GM19193 (cell line): ENCODE results near the gene DGKK.

Experiments
- POLR2A ChIP-seq: IDR thresholded peaks from 4 replicates; pipeline ENCODE4 v1.6.1; 2011; ENCODE audit not compliant: insufficient read depth, insufficient read length; ENCODE audit errors: extremely low read depth

The DGKK gene

DNA sequence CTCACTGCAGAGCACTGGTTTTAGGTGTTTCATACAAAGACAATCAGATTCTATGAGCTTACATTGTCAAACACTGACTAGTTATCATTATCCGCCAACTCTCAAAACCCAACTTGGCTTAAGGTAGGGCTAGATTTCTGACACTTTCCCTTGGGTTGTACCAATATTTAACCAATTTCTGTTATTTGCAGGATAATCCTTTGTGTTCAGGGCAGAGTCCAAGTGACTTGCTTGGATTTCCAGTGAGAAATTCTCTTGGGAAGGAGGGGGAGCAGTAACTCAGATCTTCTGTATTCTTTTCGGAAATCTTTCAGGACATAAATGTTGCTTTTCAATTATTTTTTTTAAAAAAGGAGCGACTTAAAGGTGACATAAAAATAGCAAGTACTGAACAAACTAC lies 23.1 kb downstream of the DGKK start:
- TF ChIP-seq POLR2A, result no peak

DNA sequence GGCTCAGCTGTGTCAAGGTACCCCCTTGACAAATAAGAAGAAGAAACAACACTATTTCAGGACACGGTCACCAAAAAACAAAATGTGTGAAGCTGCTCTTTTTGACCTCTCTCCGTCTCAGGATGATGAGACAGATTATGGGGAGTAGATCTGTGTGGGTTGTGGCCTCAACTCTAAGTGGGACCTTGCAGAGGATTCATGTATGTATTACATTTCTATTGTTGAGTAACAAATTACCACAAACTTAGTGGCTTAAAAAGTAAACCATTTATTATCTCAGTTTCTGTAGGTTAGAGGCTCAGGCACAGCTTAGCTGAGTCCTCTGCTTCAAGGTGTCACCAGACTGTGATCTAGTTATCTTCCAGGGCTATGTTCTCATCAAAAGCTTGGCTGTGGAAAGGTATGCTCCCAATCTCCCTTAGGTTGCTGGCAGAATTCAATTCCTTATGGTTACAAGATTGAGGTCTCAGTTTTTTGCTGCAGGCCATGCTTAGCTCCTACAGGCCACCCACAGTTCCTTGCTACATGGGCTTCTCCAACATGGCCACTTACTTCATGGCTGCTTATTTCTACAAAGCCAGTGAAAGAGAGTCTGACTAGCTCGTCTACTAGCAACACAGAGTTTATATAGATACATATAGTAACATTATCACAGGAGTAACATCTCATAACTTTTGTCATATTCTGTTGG lies 28.1 kb downstream of the DGKK start:
- TF ChIP-seq POLR2A, result no peak

DNA sequence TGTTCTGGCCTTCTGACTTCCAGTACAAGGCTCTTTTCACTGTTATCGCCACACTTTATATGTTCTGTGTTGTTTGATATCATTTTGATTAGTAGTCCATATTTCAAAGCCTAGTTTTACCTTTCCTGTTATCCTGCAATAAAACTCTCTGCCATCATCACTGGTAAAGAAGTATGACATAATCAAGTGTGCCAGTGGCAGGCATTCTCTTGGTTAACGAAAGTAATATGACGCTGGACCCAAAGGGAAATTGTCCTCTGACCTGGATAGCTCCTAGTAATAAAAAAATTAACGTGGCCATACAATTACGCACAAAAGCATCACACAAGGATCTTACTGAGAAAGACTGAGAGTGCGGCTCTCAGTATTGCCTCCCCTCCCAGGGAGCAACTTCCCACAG lies 33.8 kb downstream of the DGKK start:
- TF ChIP-seq POLR2A, result no peak

DNA sequence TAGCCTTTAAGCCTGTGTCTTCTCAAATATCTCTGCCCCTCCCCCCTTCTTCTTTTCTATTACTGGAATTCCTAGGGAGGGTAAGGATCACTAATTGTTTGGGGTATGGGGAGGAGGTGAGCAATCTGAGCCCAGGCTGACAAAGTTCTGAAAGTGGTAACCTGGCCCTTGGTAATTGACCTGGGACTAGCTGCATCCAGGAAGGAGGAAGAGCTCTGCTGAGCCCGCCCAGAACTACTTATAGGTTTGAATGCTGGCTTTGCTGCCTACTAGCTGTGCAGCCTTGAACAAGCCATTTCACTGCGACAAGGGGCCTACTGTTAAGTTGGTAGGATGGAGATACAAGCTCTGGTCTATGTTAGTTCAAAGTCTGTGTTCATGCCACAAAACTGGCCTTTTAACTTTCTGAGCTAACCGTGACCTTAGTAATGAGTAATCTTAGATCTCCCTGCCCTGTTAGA lies 37.8 kb downstream of the DGKK start:
- TF ChIP-seq POLR2A, result no peak

DNA sequence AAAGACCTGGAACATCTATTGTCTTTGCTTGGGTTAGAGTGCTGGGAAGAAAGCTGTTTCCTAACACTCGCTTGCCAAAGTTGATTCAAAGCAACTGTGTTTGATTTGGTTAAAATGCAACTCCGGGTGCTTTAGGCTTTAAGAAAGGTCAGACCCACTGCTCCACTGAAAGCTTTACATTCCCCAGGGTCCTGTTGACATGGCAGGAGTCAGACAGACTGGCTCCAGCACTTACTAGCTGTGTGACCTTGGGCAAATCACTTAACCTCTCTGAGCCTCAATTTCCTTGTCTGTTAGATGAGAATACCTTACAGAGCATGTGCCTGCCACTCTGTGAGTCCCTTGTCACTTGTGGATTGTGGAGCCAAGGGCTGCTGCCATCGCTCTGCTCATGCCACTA lies 39.0 kb downstream of the DGKK start:
- no peak for TF ChIP-seq POLR2A

DNA sequence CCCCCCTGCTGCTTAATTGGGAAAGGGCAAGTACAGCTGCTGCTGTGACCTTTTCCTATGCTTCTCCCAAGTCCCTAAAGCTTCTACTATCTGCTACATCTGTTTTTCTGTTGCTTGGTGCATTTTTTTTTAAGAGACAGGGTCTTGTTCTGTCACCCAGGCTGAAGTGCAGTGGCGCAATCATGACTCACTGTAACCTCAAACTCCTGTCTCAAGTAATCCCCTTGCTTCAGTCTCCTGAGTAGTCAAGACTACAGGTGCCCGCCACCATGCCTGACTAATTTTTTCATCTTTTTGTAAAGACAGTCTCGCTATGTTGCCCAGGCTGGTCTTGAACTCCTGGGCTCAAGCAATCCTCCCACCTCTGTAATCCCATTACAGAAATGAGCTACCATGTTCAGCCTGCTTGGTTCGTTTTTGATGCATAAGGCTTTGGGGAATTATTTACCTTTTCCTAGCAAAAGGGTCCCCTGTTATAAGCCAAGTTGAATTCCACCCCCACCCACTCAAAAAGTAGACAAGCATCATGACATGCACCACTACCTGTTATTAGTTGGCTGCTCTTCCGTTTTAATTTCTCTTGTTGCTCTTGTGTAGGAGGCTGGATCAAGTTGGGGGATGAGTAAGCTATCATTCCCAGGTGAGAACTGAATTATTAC lies 39.6 kb downstream of the DGKK start:
- TF ChIP-seq POLR2A, result no peak

DNA sequence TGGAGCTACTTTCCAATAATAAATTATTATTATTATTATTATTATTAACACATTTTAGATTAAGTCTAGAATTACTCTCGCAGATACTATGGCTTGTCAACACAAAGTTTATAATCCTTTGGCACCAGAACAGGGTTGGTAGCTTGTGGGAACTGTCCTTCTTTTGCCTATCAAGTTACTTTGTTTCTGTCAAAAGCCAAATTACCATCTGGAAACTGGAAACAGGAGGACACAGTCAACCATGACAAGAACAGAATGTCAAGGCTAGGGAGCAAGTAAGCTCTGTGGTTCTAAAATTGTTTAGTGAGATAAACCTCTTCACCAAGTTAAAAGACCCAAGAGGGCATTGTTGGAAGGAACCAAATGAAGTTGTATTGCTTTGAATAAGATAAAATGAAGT lies 42.5 kb downstream of the DGKK start:
- no peak for TF ChIP-seq POLR2A

DNA sequence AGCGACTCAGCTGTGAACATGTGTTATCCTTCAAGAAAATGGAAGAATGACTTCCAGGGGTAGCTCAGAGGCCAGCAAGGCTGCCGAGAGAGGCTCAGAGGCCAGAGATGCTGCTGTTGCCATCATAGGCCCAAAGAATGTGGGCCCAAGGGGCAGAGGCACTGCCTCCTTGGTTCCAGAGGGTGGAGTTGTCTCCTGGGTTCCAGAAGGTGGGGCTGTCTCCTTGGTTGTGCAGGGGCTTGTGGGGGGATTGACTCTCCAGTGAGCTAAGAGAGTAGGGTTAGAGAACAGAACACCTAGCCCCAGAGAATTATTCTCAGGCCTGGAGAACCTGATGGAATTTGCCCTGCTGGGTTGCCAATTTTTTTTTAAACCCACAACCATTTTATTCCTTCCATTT lies 62.6 kb downstream of the DGKK start:
- no peak for TF ChIP-seq POLR2A

DNA sequence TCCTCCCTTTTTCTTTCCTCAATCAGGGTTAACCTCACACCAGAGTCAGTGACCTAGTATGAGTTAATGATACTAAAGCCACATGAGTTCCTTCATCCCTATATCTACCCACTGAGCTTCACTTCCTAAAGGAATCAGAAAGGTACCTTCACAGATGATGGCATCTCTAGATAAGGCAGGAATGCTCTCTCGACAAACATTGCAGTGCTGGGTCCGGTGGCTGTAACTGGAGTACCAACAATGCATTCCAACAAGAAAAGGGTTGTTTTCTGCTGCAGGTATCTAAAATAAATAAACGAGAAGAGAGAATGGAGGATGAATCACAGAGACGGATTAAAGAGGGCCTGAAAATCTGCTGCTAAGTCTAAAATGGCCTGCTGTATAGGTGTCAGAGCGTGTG lies 66.7 kb downstream of the DGKK start:
- no peak for TF ChIP-seq POLR2A

DNA sequence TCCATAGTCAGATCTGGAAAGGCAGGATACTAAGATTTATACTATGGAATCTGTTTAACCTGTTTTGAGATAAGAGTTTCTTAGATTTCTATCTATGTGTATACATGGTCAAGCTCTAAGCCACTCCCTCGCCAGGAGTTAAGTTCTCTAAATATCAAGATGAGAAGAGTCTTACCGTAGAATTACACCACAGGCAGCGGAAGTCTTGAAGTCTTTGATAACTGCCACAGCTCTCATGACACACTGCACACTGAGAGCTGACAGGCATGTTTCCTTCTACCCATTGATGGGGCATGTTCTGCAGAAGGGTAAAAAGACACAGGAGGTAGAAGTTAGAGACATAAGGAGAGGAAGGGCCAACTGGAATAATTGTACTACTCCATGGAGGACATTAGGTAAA lies 67.7 kb downstream of the DGKK start:
- no peak for TF ChIP-seq POLR2A

DNA sequence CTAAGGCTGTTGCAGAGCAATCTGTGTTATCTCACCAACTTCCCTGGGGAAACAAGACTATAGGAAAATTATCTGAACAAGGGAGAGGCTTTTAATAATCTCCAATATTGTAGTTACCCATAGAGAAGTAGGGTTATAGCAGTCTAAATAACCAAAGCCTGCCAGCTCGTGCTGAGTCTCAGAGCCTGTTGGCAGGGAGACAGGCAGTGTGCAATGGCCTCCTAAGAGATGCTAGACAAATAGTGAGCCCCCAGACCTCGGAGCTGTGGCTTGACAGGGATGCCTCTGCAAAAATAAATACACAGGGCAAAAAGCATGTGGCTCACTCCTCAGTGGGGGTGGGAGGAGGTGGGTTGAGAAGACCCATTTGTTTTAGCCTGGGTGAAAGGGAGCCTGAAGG lies 76.7 kb downstream of the DGKK start:
- no peak for TF ChIP-seq POLR2A

DNA sequence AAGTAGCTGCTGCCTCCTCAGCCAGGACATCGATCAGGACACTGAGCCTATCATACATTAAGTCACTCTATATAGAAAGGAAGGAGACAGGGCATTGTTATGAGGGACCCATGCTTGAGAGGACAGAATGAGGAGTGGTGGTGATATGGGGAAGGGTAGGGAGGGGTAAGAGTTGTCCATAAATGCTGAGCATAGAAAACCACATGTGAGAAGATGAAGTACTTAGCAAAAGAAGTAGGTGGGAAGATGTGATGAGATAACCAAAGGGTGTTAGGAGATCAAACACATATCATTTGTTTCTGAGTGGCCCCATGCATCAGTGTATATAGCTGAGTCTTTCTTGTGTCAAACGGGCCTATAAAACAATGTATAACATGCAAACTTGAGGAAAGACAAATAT lies 84.1 kb downstream of the DGKK start:
- TF ChIP-seq POLR2A, result no peak

DNA sequence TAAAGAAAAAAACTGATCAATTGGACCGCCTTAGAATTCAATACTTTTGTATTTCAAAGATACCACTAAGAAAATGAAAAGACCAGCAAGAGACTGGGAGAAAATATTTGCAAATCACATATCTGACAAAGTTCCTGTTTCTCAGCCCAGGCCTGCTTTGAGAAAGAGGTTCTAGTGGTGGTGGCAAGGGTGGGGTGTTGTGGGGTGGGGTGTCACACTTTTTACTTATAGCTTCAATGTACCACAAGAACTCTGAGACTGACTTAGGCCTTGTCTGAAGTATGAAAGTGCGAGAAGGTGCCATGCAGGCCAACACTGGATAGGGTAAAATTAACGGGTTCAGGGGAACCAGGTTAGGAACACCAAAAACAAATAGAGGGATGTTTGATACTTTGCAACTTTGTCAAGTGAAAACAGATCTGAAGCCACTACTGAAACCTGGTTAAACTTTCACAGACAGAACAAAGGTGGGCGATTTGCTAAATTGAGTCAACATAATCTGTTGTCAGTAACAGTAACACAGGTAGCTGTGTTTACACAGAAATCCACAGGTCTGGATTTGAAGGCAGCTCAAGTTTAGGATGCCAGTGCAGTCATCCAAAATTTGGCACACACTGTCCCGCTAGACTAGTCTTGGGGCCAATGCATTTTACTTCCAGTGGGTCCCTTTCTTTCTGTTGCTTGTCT lies 88.8 kb downstream of the DGKK start:
- TF ChIP-seq POLR2A, result no peak

DNA sequence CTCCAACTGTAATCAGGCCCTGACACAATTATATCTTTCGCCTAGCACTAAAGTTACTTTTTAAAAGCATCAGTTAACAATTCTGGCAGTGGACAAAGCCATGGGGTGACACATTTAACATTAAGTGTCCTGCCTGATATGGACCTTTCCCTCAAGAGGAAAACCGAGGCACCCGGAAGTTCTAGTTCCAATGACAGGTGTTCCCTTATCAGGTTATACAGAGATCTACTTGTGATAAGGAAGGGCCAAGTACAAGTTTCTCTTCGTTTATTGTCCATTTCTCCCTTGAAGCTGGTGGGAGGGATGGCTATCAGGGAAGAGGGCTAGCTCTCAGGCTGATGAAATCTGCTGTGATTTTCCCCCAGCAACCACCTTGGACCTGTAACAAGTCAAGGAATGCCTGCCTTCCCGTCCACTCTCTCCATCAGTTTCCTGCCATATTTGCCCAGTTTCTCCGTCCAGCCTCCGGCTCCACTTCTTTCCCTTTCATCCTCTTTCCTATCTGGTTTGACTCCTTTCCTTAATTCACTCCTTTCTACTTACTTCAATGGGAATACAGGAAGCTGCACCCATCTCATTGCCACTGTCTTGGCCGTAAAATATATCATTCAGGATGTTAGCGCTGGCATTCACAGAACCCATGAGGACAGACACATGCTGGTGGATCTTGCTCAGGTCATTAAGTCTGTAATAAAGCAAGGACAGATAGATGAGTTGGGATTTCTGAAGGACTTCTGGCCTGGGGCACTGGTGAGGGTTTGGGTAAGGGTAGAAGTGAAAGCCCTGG lies 95.0 kb downstream of the DGKK start:
- no peak for TF ChIP-seq POLR2A

DNA sequence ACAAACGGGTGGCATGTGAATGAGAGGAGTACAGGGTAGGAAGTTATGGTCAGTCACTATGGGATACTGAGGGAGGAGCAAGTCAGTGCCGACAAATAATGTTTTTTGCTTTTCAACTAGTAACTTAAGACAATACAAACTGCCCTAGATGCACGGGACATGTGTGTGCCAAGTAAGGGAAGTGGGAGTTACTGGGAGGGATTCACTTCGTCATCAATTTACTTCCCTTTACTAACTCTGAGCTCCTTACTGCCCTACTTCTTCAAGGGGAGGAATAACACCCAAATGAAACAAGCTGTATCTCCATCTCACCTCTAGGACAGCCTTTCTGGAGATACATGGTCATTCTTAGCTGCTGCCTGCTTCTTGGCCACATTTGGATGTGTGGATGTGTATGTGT lies 97.7 kb downstream of the DGKK start:
- TF ChIP-seq POLR2A, result no peak
